K562 (cell line): Measurements from ENCODE around the gene SERTAD1. TPM values are rescaled to one million over a fixed set of nuclear protein-coding genes. Genes with fewer than 3 reads are reported as not detected.

Source experiments
- BRCA1 ChIP-seq, 2 experiments: fragments of 450-650 bp in 1 of 2; sonication (generic) in 1 of 2; formaldehyde crosslinking in 1 of 2; IDR thresholded peaks; 2 replicates each; pipeline versions ENCODE4 v1.5.0 to v1.6.1; 2017 to 2020; ENCODE audit warnings: mild to moderate bottlenecking in 1 of 2, missing genetic modification reagents in 1 of 2
- CBFA2T3 ChIP-seq: fragments of 450-650 bp; IDR thresholded peaks from 2 replicates; pipeline ENCODE4 v1.6.1; 2017
- CBX1 ChIP-seq: sonication (generic); IDR thresholded peaks from 2 replicates; pipeline ENCODE4 v1.6.1; 2016; ENCODE audit warnings: antibody characterized with exemption, low read depth, mild to moderate bottlenecking
- CEBPZ ChIP-seq: fragments of 150-350 bp; IDR thresholded peaks from 2 replicates; pipeline ENCODE4 v1.6.1; 2014; ENCODE audit warnings: low read depth, mild to moderate bottlenecking, low read length, borderline replicate concordance
- CREB1 ChIP-seq, 2 experiments: sonication (generic) in 1 of 2; formaldehyde crosslinking in 1 of 2; IDR thresholded peaks; 2 replicates each; pipeline versions ENCODE4 v1.6.1 to v1.8.0; 2012 to 2022; ENCODE audit warnings: inconsistent platforms in 1 of 2, mild to moderate bottlenecking in 1 of 2, missing genetic modification reagents in 1 of 2, moderate library complexity in 1 of 2
- DACH1 ChIP-seq: fragments of 450-650 bp; IDR thresholded peaks from 2 replicates; pipeline ENCODE4 v1.6.1; 2018; ENCODE audit not compliant: partially characterized antibody
- DPF2 ChIP-seq: fragments of 450-650 bp; IDR thresholded peaks from 2 replicates; pipeline ENCODE4 v1.6.1; 2016
- HSF4 ChIP-seq: fragments of 250-450 bp; sonication (Bioruptor Pico); IDR thresholded peaks from 2 replicates; pipeline ENCODE4 v2.1.2; 2022; ENCODE audit warnings: mild to moderate bottlenecking, moderate library complexity, borderline replicate concordance
- PRMT5 ChIP-seq: sonication (generic); formaldehyde crosslinking; IDR thresholded peaks from 2 replicates; pipeline ENCODE4 v1.5.0; 2020; ENCODE audit warnings: missing genetic modification reagents
- RAD51 ChIP-seq: fragments of 450-650 bp; IDR thresholded peaks from 2 replicates; pipeline ENCODE4 v1.7.1; 2016; ENCODE audit warnings: low read depth, mild to moderate bottlenecking, borderline replicate concordance
- RBM39 ChIP-seq: fragments of 200-400 bp; formaldehyde crosslinking; optimal IDR thresholded peaks from 2 replicates; pipeline ENCODE3; 2018; ENCODE audit warnings: low read depth, low read length
- ZBTB7A ChIP-seq: IDR thresholded peaks from 2 replicates; pipeline ENCODE4 v1.6.1; 2011; ENCODE audit warnings: low read depth, mild to moderate bottlenecking, low read length, moderate library complexity, borderline replicate concordance; ENCODE audit not compliant: control insufficient read depth
- ZC3H4 ChIP-seq: sonication (generic); formaldehyde crosslinking; IDR thresholded peaks from 2 replicates; pipeline ENCODE4 v1.9.0; 2021; ENCODE audit warnings: missing genetic modification reagents, borderline replicate concordance
- ZC3H8 ChIP-seq: fragments of 450-650 bp; IDR thresholded peaks from 2 replicates; pipeline ENCODE4 v1.6.1; 2017
- ZFP91 ChIP-seq: sonication (generic); formaldehyde crosslinking; IDR thresholded peaks from 2 replicates; pipeline ENCODE4 v1.8.0; 2022; ENCODE audit warnings: mild to moderate bottlenecking, missing genetic modification reagents
- ZNF134 ChIP-seq: fragments of 250-450 bp; sonication (Bioruptor Pico); conservative IDR thresholded peaks from 2 replicates; pipeline ENCODE4 v1.4.0; 2020
- ZNF175 ChIP-seq: fragments of 200-800 bp; sonication (Bioruptor generic); IDR thresholded peaks from 2 replicates; pipeline ENCODE4 v1.6.1; 2016; ENCODE audit warnings: low read depth, mild to moderate bottlenecking, missing genetic modification characterization, missing compliant biosample characterization
- ZNF449 ChIP-seq: fragments of 250-450 bp; sonication (Bioruptor Pico); IDR thresholded peaks from 2 replicates; pipeline ENCODE4 v1.8.0; 2022; ENCODE audit warnings: moderate library complexity, mild to moderate bottlenecking, inconsistent platforms
- ZNF740 ChIP-seq, 3 experiments: fragments of 200-800 bp in 1 of 3; sonication (Bioruptor generic) in 1 of 3; sonication (generic) in 1 of 3; formaldehyde crosslinking in 1 of 3; IDR thresholded peaks; 2 replicates each; pipeline versions ENCODE4 v1.6.1 to v1.8.0; 2016 to 2022; ENCODE audit warnings: mild to moderate bottlenecking in 2 of 3, missing compliant biosample characterization in 2 of 3, missing genetic modification characterization in 2 of 3, missing genetic modification reagents in 1 of 3
- polyA plus RNA-seq, 8 experiments: library from polyadenylated mRNA; depleted of rRNA in 4 of 8; stranded (reverse) in 5 of 8; unstranded in 3 of 8; fragments of >200 nt; fragmentation: Nextera tagmentation in 2 of 8; fragmentation: Illumina TruSeq in 1 of 8; extraction: Ambion mirVana in 2 of 8; extraction: Trizol in 1 of 8; gene quantifications; 2 replicates each; pipeline versions ENCODE4 v1.2.1 to v1.2.3, GENCODE V29; 2011 to 2014; ENCODE audit warnings: inconsistent platforms in 1 of 8, missing spikeins in 1 of 8
- total RNA-seq, 7 experiments: library from RNA; depleted of rRNA in 6 of 7; stranded (reverse); fragments of >200 nt in 6 of 7; fragmentation: Illumina TruSeq in 2 of 7; extraction: Trizol in 2 of 7; gene quantifications; 2 replicates each; pipeline versions ENCODE4 v1.2.1 to v1.2.3, GENCODE V29; 2011 to 2021; ENCODE audit warnings: low replicate concordance in 1 of 7

The SERTAD1 gene
- total and polyA plus RNA-seq, 9 of the 15 experiments (the other 6 are each of a cell fraction or from before 2014, with no cell fraction given), result 0.15 to 8.7 (median 4.9) TPM

GRCh38 chr19:40465025-40465556, 39.3 kb upstream of the SERTAD1 start (continued):
- TF ChIP-seq RBM39, result no peak
- TF ChIP-seq CREB1 (IDR thresholded peaks at IDR 0.05), result no peak
- no peak for TF ChIP-seq CREB1 (CRISPR knock-in tag; IDR thresholded peaks at IDR 0.05)
- no peak for TF ChIP-seq HSF4
- TF ChIP-seq DPF2, result no peak
- TF ChIP-seq ZC3H4 (CRISPR knock-in tag), result 0 out of 2 replicates have a peak, but pooled peaks have one; percentile 35
- no peak for TF ChIP-seq ZNF449
- no peak for TF ChIP-seq ZC3H8
- TF ChIP-seq RAD51, result no peak
- TF ChIP-seq DACH1, result peak; percentile 87
- TF ChIP-seq CBFA2T3, result no peak
- no peak for TF ChIP-seq ZBTB7A
- no peak for TF ChIP-seq ZNF134 (CRISPR knock-in tag)
- no peak for TF ChIP-seq BRCA1 (IDR thresholded peaks at IDR 0.05)
- no peak for TF ChIP-seq BRCA1 (CRISPR knock-in tag; IDR thresholded peaks at IDR 0.05)
- TF ChIP-seq ZFP91, result no peak
- TF ChIP-seq PRMT5 (CRISPR knock-in tag), result no peak
- no peak for TF ChIP-seq CEBPZ
- TF ChIP-seq ZNF740 (CRISPR knock-in tag; IDR thresholded peaks at IDR 0.05), result no peak
- TF ChIP-seq ZNF740 (tag; IDR thresholded peaks at IDR 0.05), result no peak
- peak; percentile 96 for TF ChIP-seq CBX1
- no peak for TF ChIP-seq ZNF175
